Nephron progenitor cell (in vitro differentiated cells): ENCODE measurements around the gene EVC.

Source experiments
- DNase-seq: peaks from one replicate; pipeline ENCODE4 v3.0.0; 2021
- H3K27ac Mint-ChIP-seq: 2 replicates; pipeline ENCODE4 v1.8.0; 2021; ENCODE audit warnings: mild to moderate bottlenecking, moderate library complexity, mixed read lengths
- H3K27me3 Mint-ChIP-seq: 2 replicates; pipeline ENCODE4 v1.8.0; 2021; ENCODE audit warnings: mild to moderate bottlenecking, low read depth, mixed read lengths; ENCODE audit not compliant: poor library complexity
- H3K36me3 Mint-ChIP-seq: 2 replicates; pipeline ENCODE4 v1.8.0; 2021; ENCODE audit warnings: low read depth, mixed read lengths
- H3K4me1 Mint-ChIP-seq: 2 replicates; pipeline ENCODE4 v1.8.0; 2021; ENCODE audit warnings: mixed read lengths
- H3K4me3 Mint-ChIP-seq: 2 replicates; pipeline ENCODE4 v1.8.0; 2021; ENCODE audit warnings: mild to moderate bottlenecking, moderate library complexity, mixed read lengths
- H3K9me3 Mint-ChIP-seq: 2 replicates; pipeline ENCODE4 v1.8.0; 2021; ENCODE audit warnings: mild to moderate bottlenecking, moderate library complexity, mixed read lengths
- CTCF ChIP-seq: fragments of 200-600 bp; sonication (generic); IDR thresholded peaks from 2 replicates; pipeline ENCODE4 v1.5.0; 2021; ENCODE audit warnings: antibody characterized with exemption

The EVC gene

GRCh38 chr4:5757091-5757490 lies 46.1 kb downstream of the EVC start:
- no peak for DNase-seq
- Mint-ChIP-seq H3K9me3 (no peaks in the 10 kb centered on the region), H3K27ac (no peak overlapping the region), H3K36me3 (peaks cover 49% of the 10 kb centered on the region), H3K4me3 (no peak overlapping the region), H3K27me3 (peaks cover 7% of the 10 kb centered on the region), H3K4me1 (peaks cover 12% of the 10 kb centered on the region)
- no peak for TF ChIP-seq CTCF

GRCh38 chr4:5757536-5757935 lies 46.5 kb downstream of the EVC start:
- DNase-seq: no peak

GRCh38 chr4:5757954-5758353 lies 47.0 kb downstream of the EVC start:
- Mint-ChIP-seq H3K4me3 (no peak overlapping the region), H3K27ac (no peak overlapping the region), H3K27me3 (peaks cover 4% of the 10 kb centered on the region), H3K4me1 (peaks cover 4% of the 10 kb centered on the region), H3K36me3 (peaks cover 49% of the 10 kb centered on the region), H3K9me3 (no peaks in the 10 kb centered on the region)
- TF ChIP-seq CTCF: no peak
- DNase-seq: no peak

More at GRCh38 chr4:5757536-5757935, 46.5 kb downstream of the EVC start:
- no peaks in the 10 kb centered on the region for H3K9me3 Mint-ChIP-seq
- H3K27ac Mint-ChIP-seq: no peak overlapping the region
- peaks cover 6% of the 10 kb centered on the region for H3K27me3 Mint-ChIP-seq
- H3K4me3 Mint-ChIP-seq: no peak overlapping the region
- peaks cover 8% of the 10 kb centered on the region for H3K4me1 Mint-ChIP-seq
- no peak for TF ChIP-seq CTCF
- peaks cover 49% of the 10 kb centered on the region for H3K36me3 Mint-ChIP-seq

GRCh38 chr4:5758741-5759140 lies 47.7 kb downstream of the EVC start:
- Mint-ChIP-seq H3K4me1 (no peaks in the 10 kb centered on the region), H3K27me3 (peaks cover 4% of the 10 kb centered on the region), H3K27ac (peak overlapping the region; percentile 31), H3K36me3 (peaks cover 48% of the 10 kb centered on the region), H3K9me3 (no peaks in the 10 kb centered on the region), H3K4me3 (no peak overlapping the region)
- no peak for TF ChIP-seq CTCF
- no peak for DNase-seq

- DNase-seq: no peak
- Mint-ChIP-seq H3K9me3 (no peaks in the 10 kb centered on the region), H3K36me3 (peaks cover 43% of the 10 kb centered on the region), H3K27me3 (peaks cover 4% of the 10 kb centered on the region), H3K4me1 (no peaks in the 10 kb centered on the region), H3K27ac (peak overlapping the region; percentile 76), H3K4me3 (no peak overlapping the region)
- TF ChIP-seq CTCF: no peak
Measured at GRCh38 chr4:5759236-5760075, 48.5 kb downstream of the EVC start.

GRCh38 chr4:5760246-5760645 lies 49.2 kb downstream of the EVC start:
- H3K36me3 Mint-ChIP-seq: peaks cover 40% of the 10 kb centered on the region
- H3K4me1 Mint-ChIP-seq: no peaks in the 10 kb centered on the region
- peak overlapping the region; percentile 49 for H3K27ac Mint-ChIP-seq

More at GRCh38 chr4:5760246-5760645, 49.2 kb downstream of the EVC start:
- H3K27me3 Mint-ChIP-seq: peaks cover 4% of the 10 kb centered on the region
- TF ChIP-seq CTCF: no peak
- DNase-seq: no peak
- H3K9me3 Mint-ChIP-seq: peaks cover 4% of the 10 kb centered on the region
- no peak overlapping the region for H3K4me3 Mint-ChIP-seq
